ENCODE measurements around the gene VAV1. TPM values are rescaled to one million over a fixed set of nuclear protein-coding genes. Genes with fewer than 3 reads are reported as not detected.

VAV1 gene
- total and polyA plus RNA-seq, 2 of the 13 experiments (the other 11 are each of a cell fraction or from before 2014, with no cell fraction given) = not detected

- TF ChIP-seq CSRNP2 (CRISPR knock-in tag; conservative IDR thresholded peaks at IDR 0.05; ENCODE audit: low read depth) (no peak), ZNF329 (CRISPR knock-in tag; IDR thresholded peaks at IDR 0.05; ENCODE audit: low read depth) (no peak), ZNF143 (CRISPR knock-in tag; IDR thresholded peaks at IDR 0.05) (no peak), ZNF33A (CRISPR knock-in tag; IDR thresholded peaks at IDR 0.05; ENCODE audit: borderline replicate concordance) (no peak), RERE (CRISPR knock-in tag; IDR thresholded peaks at IDR 0.05; ENCODE audit: low read depth) (no peak), ZNF562 (CRISPR knock-in tag; IDR thresholded peaks at IDR 0.05; ENCODE audit: borderline replicate concordance) (no peak), TRIM22 (IDR thresholded peaks at IDR 0.05) (0 out of 2 replicates have a peak, but pooled peaks have one; percentile 27), ATF7 (IDR thresholded peaks at IDR 0.05) (0 out of 2 replicates have a peak, but pooled peaks have one; percentile 46), ATF7 (CRISPR knock-in tag; IDR thresholded peaks at IDR 0.05) (no peak), GTF2F1 (IDR thresholded peaks at IDR 0.05; ENCODE audit: low read length) (no peak), ZNF276 (CRISPR knock-in tag; IDR thresholded peaks at IDR 0.05; ENCODE audit: low read depth) (no peak), SKIL (CRISPR knock-in tag; IDR thresholded peaks at IDR 0.05; ENCODE audit: borderline replicate concordance) (no peak)
Observed at GRCh38 chr19:6888967-6889366, 116.5 kb downstream of the VAV1 start (continued).
